ENCODE results near the gene IMMP2L.

IMMP2L gene

GRCh38 chr7:110750931-110751605 is 811.2 kb downstream of the IMMP2L start:
- no peak for TF ChIP-seq CTCF (IDR thresholded peaks at IDR 0.05)

- TF ChIP-seq CTCF (IDR thresholded peaks at IDR 0.05) = no peak
Measured at GRCh38 chr7:110733221-110733620, 829.1 kb downstream of the IMMP2L start.

GRCh38 chr7:110724811-110725210 is 837.5 kb downstream of the IMMP2L start:
- TF ChIP-seq CTCF (IDR thresholded peaks at IDR 0.05) = no peak

GRCh38 chr7:110721395-110721794 is 840.9 kb downstream of the IMMP2L start:
- TF ChIP-seq CTCF (IDR thresholded peaks at IDR 0.05) = no peak

- TF ChIP-seq CTCF (IDR thresholded peaks at IDR 0.05) = no peak
Measured at GRCh38 chr7:110720626-110721025, 841.7 kb downstream of the IMMP2L start.

GRCh38 chr7:110719741-110720140 is 842.6 kb downstream of the IMMP2L start:
- no peak for TF ChIP-seq CTCF (IDR thresholded peaks at IDR 0.05)

GRCh38 chr7:110718503-110719205 is 843.6 kb downstream of the IMMP2L start:
- no peak for TF ChIP-seq CTCF (IDR thresholded peaks at IDR 0.05)
